ENCODE measurements around the gene PPP4R1. TPM values are rescaled to one million over a fixed set of nuclear protein-coding genes. Genes with fewer than 3 reads are reported as not detected.

PPP4R1 gene
- polyA plus RNA-seq, 1 donor (not counting 4 experiments of a cell fraction or from before 2014, with no cell fraction given), result 200 TPM

DNA sequence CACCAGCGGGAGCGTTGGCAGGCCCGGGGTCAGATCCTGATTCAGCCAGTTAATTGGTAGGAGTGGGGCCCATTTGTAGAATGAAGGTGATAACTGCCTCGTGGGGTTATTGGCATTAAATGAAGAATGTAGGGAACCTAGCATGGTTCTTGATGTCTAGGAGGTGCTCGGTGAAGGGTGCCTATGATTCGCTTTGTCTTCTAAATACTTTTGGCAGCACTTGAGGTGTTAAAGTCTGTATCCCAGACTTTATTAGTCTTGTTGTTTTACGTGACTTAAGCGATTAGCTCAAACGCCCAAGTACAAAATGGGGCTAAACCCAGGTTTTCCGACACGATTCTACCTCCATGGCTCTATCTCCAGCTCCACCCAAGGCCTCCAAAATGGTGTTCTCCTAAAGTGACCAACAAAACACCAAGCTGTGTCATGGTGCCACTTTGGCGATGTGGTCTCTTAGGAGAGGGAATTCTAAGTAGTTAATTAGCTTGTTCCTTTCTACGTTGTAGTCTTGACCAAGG lies 980 bp upstream of the PPP4R1 start:
- no peaks in the 10 kb centered on the region for H3K9me3 ChIP-seq (ENCODE audit: control insufficient read depth, low read depth, low read length)
- peaks cover 6% of the 10 kb centered on the region for H4K20me1 ChIP-seq (ENCODE audit: control insufficient read depth, extremely low read depth, insufficient read depth, low read length)
- DNase-seq (ENCODE audit: low read depth, low spot score) (no peak), FAIRE-seq (peak; percentile 85)
- H3K9ac ChIP-seq (ENCODE audit: control insufficient read depth, extremely low read depth, insufficient read depth, low read length), result peak overlapping the region; percentile 95
- peak overlapping the region; percentile 98 for H3K4me2 ChIP-seq (ENCODE audit: control insufficient read depth, extremely low read depth, insufficient read depth, low read depth, low read length)
- dilution Hi-C loops (cut with MboI; ENCODE audit: extremely low pct_ligation_motif_present, low sequenced_read_pairs), result no loop called here
- peak overlapping the region; percentile 66 to 83 (median 75) for H3K4me3 ChIP-seq (ENCODE audit: control insufficient read depth in 2 of 3, extremely low read depth in 1 of 3, insufficient read depth in 2 of 3, low read depth in 1 of 3, low read length in 3 of 3)
- peak overlapping the region; percentile 97 for H3K27ac ChIP-seq (ENCODE audit: control insufficient read depth, insufficient read depth, low read length)
- no peak overlapping the region for H2AFZ ChIP-seq (ENCODE audit: control insufficient read depth, low read length)
- no peak for TF ChIP-seq EZH2 (IDR thresholded peaks at IDR 0.05; ENCODE audit: low read length)
- TF ChIP-seq, protein P1, sequence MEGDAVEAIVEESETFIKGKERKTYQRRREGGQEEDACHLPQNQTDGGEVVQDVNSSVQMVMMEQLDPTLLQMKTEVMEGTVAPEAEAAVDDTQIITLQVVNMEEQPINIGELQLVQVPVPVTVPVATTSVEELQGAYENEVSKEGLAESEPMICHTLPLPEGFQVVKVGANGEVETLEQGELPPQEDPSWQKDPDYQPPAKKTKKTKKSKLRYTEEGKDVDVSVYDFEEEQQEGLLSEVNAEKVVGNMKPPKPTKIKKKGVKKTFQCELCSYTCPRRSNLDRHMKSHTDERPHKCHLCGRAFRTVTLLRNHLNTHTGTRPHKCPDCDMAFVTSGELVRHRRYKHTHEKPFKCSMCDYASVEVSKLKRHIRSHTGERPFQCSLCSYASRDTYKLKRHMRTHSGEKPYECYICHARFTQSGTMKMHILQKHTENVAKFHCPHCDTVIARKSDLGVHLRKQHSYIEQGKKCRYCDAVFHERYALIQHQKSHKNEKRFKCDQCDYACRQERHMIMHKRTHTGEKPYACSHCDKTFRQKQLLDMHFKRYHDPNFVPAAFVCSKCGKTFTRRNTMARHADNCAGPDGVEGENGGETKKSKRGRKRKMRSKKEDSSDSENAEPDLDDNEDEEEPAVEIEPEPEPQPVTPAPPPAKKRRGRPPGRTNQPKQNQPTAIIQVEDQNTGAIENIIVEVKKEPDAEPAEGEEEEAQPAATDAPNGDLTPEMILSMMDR (optimal IDR thresholded peaks at IDR 0.05 in 1 of 3, IDR thresholded peaks at IDR 0.05 in 1 of 3, conservative IDR thresholded peaks at IDR 0.05 in 1 of 3; ENCODE audit: extremely low read depth in 1 of 3, insufficient read depth in 2 of 3, low read length in 3 of 3), result no peak
- H3K79me2 ChIP-seq (ENCODE audit: control insufficient read depth, insufficient read depth, low read length), result peaks cover 44% of the 10 kb centered on the region
- H3K4me1 ChIP-seq (ENCODE audit: control insufficient read depth, extremely low read depth, insufficient read depth, low read length), result peaks cover 50% of the 10 kb centered on the region
- peaks cover 5 to 14% of the 10 kb centered on the region in 2 experiments for H3K36me3 ChIP-seq (ENCODE audit: control insufficient read depth in 2 of 2, extremely low read depth in 1 of 2, insufficient read depth in 2 of 2, low read length in 2 of 2)
- no peaks in the 10 kb centered on the region for H3K9me1 ChIP-seq (ENCODE audit: control insufficient read depth, extremely low read depth, insufficient read depth, low read length)
- no peaks in the 10 kb centered on the region for H3K27me3 ChIP-seq (ENCODE audit: control insufficient read depth, extremely low read depth, insufficient read depth, low read length)

DNA sequence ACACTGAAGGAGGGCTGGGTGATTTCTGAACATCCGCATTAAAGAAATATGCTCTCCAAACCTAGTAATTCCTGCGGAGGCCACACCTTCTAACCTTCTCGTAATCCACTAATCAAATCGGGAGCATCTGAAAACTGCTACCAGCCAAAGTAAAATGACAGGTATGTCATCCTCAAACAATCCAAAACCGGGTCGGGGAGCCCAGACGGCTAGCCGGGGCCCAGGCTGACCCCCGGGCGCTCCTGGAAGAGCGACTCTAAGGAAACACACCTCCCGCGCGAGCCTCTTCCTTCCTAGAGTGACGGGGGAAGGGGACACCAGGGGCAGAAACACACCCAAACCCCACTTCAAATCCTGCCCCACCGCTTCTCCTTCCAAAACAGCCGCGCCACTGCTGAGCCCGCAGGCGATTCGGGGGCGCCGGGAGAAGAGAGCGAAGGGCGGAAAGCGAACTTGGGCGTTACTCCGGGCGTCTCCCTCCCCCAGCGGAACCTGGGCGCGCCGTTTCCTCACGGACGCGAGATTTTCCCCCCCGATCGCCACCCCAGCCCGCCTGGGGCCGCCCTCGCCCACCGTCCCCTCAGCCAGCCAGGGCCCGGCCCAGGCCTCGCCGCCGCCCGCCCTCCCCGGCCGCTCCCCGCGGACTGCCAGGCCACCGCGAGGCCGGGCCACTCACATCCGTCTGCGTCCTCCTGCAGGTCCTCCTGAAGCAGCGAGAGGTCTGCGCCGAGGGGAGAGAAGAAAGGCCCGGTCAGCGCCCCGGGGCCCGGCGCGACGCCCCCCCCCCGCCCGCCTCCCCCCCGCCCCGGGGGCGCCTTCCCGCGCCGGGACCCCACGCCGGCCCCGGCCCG lies 584 bp downstream of the PPP4R1 start:
- TF ChIP-seq, protein P1 (optimal IDR thresholded peaks at IDR 0.05 in 1 of 3, IDR thresholded peaks at IDR 0.05 in 1 of 3, conservative IDR thresholded peaks at IDR 0.05 in 1 of 3; ENCODE audit: extremely low read depth in 1 of 3, insufficient read depth in 2 of 3, low read length in 3 of 3), result peak in 1 of 3 experiments; percentile 15
- TF ChIP-seq EZH2 (IDR thresholded peaks at IDR 0.05; ENCODE audit: low read length), result no peak
- no peak for DNase-seq (ENCODE audit: low read depth, low spot score)

More for the DNA sequence above, 584 bp downstream of the PPP4R1 start:
- H3K9me3 ChIP-seq (ENCODE audit: control insufficient read depth, low read depth, low read length), result no peaks in the 10 kb centered on the region
- H3K9ac ChIP-seq (ENCODE audit: control insufficient read depth, extremely low read depth, insufficient read depth, low read length), result peak overlapping the region; percentile 97
- H3K79me2 ChIP-seq (ENCODE audit: control insufficient read depth, insufficient read depth, low read length), result peaks cover 60% of the 10 kb centered on the region
- H3K27ac ChIP-seq (ENCODE audit: control insufficient read depth, insufficient read depth, low read length), result peak overlapping the region; percentile 95
- peaks cover 12% of the 10 kb centered on the region for H4K20me1 ChIP-seq (ENCODE audit: control insufficient read depth, extremely low read depth, insufficient read depth, low read length)
- H3K36me3 ChIP-seq (ENCODE audit: control insufficient read depth in 2 of 2, extremely low read depth in 1 of 2, insufficient read depth in 2 of 2, low read length in 2 of 2), result peaks cover 5 to 14% of the 10 kb centered on the region in 2 experiments
- H3K4me2 ChIP-seq (ENCODE audit: control insufficient read depth, extremely low read depth, insufficient read depth, low read depth, low read length), result peak overlapping the region; percentile 85
- H2AFZ ChIP-seq (ENCODE audit: control insufficient read depth, low read length), result no peak overlapping the region
- dilution Hi-C loops (cut with MboI; ENCODE audit: extremely low pct_ligation_motif_present, low sequenced_read_pairs), result no loop called here
- H3K4me1 ChIP-seq (ENCODE audit: control insufficient read depth, extremely low read depth, insufficient read depth, low read length), result peaks cover 56% of the 10 kb centered on the region
- peak; percentile 66 for FAIRE-seq
- H3K9me1 ChIP-seq (ENCODE audit: control insufficient read depth, extremely low read depth, insufficient read depth, low read length), result no peaks in the 10 kb centered on the region
- H3K27me3 ChIP-seq (ENCODE audit: control insufficient read depth, extremely low read depth, insufficient read depth, low read length), result no peaks in the 10 kb centered on the region
- H3K4me3 ChIP-seq (ENCODE audit: control insufficient read depth in 2 of 3, extremely low read depth in 1 of 3, insufficient read depth in 2 of 3, low read depth in 1 of 3, low read length in 3 of 3), result peak overlapping the region; percentile 83 to 98 (median 87)

Data from keratinocyte (primary cell).